GM10266 (cell line): ENCODE measurements around the gene DMAC1.

ENCODE experiments used
- DNase-seq: peaks from one replicate; pipeline ENCODE4 v3.0.0; 2012; ENCODE audit errors: extremely low spot score
- TF ChIP-seq, protein P1 (sequence below): IDR thresholded peaks from 2 replicates; pipeline ENCODE4 v1.5.1; 2012; ENCODE audit warnings: mild to moderate bottlenecking, low read depth; ENCODE audit not compliant: control insufficient read depth, insufficient read depth; ENCODE audit errors: missing control alignments

DMAC1 gene, protein sequence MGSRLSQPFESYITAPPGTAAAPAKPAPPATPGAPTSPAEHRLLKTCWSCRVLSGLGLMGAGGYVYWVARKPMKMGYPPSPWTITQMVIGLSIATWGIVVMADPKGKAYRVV

DNA sequence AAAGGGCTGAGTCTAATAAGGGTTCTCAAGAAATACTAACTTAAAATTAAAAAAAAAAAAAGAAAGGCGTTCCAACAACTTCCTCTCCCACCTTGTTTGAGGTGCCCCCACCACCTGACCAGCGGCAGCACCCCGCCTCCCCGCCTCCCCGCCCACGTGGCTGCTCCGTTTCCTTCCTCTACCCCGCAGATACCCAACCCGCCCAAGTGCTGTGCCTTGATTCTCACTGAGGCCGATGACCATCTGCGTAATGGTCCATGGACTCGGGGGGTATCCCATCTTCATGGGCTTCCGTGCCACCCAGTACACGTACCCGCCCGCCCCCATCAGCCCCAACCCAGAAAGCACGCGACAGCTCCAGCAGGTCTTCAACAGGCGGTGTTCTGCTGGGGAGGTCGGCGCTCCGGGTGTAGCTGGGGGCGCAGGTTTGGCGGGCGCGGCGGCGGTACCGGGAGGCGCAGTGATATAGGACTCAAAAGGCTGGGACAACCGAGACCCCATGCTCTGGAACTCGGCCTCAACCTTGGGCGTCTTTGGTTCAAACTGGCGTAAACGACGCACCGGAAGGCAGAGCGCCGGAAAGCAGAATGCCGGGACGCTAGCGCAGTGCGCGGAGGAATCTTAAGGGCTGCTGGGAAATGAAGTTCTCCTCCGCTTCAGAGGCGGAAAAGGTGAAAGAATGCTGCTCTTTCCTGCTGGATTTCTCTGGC is at the start of gene DMAC1:
Gene DMAC1 (minus strand): TSS at position 545 of the 710 bp plus-strand sequence. CDS start 44 bp downstream, at position 501.
- peak; percentile 77 for DNase-seq
- TF ChIP-seq, protein P1, sequence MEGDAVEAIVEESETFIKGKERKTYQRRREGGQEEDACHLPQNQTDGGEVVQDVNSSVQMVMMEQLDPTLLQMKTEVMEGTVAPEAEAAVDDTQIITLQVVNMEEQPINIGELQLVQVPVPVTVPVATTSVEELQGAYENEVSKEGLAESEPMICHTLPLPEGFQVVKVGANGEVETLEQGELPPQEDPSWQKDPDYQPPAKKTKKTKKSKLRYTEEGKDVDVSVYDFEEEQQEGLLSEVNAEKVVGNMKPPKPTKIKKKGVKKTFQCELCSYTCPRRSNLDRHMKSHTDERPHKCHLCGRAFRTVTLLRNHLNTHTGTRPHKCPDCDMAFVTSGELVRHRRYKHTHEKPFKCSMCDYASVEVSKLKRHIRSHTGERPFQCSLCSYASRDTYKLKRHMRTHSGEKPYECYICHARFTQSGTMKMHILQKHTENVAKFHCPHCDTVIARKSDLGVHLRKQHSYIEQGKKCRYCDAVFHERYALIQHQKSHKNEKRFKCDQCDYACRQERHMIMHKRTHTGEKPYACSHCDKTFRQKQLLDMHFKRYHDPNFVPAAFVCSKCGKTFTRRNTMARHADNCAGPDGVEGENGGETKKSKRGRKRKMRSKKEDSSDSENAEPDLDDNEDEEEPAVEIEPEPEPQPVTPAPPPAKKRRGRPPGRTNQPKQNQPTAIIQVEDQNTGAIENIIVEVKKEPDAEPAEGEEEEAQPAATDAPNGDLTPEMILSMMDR, result no peak

DNA sequence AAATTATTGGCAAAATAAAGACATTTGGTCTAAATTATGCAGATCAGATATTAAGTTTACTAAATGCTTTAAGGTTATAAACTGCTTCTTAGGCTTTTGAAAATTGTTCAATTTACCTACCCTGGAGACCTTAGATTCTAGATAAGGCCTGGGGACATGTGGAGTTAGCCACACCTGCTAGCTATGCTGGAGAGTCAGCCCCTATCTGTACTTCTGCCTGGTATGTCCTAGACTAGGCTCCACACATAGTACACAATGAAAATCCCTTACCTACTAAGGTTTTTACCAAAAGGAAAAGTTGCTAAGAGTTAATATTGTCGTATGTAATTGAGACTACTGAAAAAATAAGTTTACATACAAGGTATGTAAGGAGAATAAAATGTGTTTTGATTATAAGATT is 49.8 kb upstream of the DMAC1 start:
- no peak for DNase-seq
- TF ChIP-seq, protein P1, result no peak

DNA sequence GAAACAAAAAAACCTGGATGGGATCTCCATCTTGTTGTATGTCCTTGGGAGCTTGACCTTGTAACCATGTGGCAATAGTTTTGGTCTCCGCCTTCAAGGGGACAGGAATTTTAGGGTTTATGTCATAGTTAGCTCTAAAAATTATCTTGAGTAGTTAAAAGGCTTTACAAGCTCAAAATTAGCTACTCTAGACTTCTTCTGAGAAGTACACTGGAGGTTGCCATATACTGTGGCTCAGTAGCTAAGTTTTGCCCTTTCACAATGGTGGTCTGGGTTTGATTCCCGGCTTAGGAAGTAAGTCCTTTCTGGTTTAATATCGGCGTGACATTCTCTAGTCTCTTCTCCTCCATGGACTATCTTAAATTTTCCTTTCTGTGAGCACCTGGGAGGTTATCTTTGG is 48.9 kb upstream of the DMAC1 start:
- TF ChIP-seq, protein P1, result no peak

DNA sequence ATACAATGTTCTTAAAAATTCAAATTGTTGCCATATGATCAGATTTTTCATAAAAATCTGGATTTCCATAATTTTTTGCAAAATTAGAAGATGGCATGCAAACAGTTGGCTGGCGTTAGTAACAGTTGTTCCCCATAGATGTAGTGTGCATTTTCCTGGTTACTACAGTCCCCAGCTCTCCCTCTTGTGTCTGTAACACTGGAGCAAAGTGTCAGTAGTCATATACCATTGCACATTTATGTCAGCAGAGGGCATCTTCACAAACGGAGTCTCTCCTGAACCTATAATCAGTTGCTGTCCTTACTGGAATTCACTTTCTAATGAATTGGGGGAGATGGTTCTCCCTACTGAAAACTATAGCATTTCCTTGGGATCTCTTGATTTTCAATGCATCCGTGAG is 44.7 kb upstream of the DMAC1 start:
- peak; percentile 12 for DNase-seq
- TF ChIP-seq, protein P1, result peak; percentile 40

More for the DNA sequence above, 48.9 kb upstream of the DMAC1 start:
- no peak for DNase-seq

DNA sequence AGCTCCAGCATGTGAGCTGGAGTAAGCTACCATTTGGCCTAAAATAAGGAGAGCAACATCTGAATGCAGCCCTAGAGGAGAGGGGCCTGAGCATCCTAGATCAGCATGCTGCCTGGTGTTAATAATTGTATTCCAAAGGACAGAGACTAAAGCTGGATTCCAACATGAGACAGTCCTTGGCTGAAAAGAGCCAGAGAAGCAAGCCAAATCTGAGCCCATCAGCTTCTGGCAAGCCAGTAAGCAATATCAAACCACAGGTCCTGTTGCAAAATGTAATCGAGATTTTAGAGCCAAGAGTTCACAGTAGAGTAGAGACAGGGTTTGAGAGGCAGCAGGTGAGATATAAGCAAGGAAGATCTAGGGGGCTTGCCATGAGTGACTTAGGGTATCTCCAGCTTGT is 42.3 kb upstream of the DMAC1 start:
- DNase-seq, result no peak
- TF ChIP-seq, protein P1, result no peak

DNA sequence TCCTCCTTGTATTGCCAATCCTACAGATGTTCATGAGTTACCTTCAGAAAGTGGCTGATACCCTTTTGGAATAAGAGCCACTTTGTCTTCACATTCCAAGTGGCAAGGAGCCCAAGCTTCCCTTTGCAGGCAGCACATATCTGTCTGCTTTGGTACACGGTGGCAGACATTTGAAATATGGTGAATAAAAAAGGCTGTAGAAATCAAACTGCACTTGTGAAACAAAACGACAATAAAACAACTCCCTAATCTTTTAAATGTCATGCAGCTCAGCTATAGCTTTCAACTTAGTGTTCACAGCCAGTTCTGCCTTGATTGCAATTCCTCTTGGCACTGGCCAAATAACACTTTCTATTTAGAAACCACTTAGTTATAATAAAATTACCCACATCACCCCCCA is 35.0 kb upstream of the DMAC1 start:
- no peak for DNase-seq

DNA sequence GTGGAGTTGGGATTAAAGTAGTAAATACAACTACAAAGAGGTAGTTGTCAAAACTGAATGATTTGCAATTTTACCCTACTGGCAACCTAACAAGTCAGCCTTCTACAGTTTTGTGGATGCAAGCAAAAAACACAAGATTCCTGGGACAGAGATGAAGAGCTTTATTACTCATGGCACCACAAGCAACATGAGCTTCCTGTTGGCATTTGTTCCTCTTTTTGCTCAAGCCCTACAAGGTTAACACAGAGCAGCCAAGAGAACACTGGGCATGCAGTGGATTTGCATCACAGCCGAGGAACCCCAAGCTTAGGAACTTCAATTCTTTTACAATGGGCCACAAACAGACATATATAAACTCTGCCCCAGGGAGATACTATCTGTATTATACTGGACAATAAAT is 28.8 kb upstream of the DMAC1 start:
- TF ChIP-seq, protein P1, result no peak
- DNase-seq, result no peak

More for the DNA sequence above, 35.0 kb upstream of the DMAC1 start:
- TF ChIP-seq, protein P1, result no peak
